Activated T-cell treated with anti-CD3 and anti-CD28 coated beads for 4 hours (primary cell): Measurements from ENCODE around the gene KAT6B.
"Not testable (repeated sequence)": the region's sequence is repeated elsewhere in the genome, so short reads cannot be mapped to it uniquely, and the experiment has no call there.

ENCODE experiments used
- DNase-seq: peaks from one replicate; pipeline ENCODE4 v3.0.0-alpha.2; 2020

KAT6B gene

DNA sequence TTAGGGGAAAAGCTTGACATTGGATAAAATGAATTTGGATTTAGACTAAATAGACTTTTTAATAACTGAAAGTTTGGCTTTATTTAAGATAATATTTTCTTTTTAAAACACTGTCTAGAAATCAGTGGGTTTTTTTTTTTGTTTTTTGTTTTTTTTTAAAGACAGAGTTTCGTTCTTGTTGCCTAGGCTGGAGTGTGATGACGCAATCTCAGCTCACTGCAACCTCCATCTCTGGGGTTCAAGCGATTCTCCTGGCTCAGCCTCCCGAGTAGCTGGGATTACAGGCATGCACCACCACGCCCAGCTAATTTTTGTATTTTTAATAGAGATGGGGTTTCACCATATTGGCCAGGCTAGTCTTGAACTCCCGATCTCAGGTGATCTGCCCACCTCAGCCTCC, 66.9 kb downstream of the KAT6B start:
- DNase-seq: not testable (repeated sequence)

DNA sequence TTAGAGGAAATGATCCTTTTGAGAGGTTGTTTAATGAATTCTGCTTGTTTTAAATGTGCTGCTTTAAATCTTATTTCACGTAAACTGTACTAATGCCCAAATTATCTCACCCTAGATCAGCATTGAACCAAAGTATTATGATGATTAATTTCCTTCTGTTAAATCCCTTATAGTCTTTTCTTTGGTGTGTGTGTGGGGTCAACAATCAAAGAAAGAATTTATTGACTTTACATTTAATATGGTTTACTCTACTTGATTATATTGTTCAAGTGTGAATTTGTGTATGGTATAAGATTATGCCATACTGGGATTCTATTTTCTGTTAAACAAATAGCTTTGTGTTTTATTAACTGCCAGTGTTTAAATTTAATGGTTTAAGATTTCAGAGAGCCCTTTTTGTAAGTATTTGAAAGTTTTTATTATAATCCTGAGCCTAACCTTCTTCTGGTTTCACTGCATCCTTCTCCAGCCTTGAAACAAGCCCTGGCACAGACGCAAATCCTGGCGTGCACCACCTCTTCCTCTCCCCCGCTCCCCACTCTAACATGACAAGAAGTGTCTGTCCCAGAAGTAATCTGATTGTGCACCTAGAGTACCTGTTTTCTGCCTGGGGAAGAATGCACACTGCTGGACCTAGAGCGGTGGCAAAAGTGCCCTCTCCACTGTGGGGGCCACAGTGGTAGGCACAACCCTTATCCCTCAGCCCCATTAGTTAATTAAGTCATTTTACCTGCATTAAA, 70.6 kb downstream of the KAT6B start:
- no peak for DNase-seq

DNA sequence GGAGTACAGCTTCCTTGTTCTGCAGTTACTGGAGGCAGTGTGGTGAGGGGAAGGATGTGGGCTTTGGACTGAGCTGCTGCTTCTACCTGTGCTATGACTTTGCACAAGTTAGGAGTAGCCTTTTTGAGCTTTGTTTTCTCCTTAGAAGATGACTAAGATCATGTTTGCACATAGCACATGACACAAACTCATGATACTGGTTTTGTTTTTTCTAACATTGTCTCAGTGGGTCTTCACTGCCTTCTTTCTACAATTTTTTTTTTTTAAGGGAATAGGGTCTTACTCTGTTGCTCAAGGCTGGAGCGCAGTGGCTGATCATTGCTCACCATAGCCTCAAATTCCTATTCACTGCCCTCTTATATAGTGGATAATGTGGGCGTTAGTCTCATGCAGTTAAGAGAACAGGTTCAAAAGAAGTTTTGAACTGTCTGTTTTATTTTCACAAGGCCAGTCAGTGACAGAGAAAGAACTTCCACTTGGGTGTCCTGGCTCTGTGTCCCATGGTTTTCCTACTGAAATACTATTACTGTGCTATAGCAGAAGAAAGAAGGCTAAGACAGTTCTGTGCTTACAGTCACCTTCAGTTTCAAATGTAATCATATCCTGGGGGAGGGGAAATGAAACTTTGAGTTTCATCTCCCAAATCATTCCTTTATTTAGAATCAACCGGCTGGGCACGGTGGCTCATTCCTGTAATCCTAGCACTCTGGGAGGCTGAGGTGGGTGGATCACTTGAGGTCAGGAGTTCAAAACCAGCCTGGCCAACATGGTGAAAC, 72.0 kb downstream of the KAT6B start:
- no peak for DNase-seq

DNA sequence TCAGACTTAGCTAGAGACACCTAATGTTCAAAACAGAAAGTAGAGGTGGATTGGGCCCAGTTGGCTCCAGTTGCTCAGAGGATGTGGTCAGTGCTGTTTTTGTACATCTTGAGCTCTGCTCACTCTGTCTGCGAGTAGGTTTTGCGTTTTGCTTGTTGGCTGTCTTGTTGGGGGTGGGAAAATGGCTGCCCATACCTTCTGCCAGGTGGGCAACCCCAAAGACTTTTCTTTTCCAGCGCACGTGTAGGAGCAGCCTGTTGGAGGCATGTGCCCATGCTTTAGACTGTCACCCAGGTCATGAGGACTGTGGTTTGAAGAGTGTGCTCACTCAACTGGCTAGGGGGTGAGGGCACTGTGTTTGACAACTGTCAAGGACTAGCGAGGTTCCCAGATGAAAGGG, 73.9 kb downstream of the KAT6B start:
- no peak for DNase-seq

GRCh38 chr10:74901301-74901700, 74.9 kb downstream of the KAT6B start:
- DNase-seq: no peak

DNA sequence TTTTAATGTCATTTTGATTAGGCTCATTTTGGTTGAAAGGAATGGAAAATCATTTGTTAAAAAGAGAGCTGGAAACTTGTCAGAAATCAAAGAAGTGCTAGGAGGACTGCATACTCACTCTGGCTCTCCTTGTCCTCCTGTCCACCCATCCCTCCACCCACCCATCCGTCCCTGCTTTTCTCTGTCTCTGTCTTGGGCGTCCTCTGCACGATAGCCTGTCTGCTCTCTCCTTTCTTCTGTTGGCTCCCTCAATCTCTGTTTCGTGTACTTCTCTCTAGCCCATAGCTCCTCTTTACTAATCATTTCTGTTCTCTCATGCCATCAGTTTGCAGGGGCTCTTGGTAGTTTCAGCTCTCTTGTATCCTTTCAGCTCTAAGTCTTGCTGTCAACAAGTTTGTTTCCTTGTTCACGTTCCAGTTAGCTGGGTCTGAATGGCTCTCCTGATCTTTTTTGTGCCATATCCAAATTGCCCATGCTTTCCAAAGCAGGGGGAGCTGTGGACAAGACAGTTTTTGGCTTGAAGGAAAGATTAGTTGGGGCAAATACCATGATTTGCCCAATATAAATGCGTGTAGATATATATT, 75.6 kb downstream of the KAT6B start:
- no peak for DNase-seq

DNA sequence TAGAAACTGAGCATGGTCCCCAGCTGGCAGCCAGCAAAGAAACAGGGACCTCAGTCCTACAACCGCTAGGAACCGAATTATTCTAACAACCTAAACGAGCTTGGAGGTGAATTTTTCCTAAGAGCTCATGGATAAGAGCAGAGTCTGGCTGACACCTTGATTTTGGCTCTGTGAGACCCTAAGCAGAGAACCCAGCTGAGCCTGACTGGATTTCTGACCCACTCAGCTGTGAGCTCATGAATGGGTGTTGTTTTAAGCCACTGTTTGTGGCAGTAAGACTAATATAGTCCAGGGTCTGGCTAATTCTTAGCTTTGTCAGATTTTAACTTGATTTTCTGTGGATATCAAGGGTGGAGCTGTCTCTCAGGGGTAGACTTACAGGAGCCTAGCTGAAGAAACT, 77.1 kb downstream of the KAT6B start:
- DNase-seq: no peak

DNA sequence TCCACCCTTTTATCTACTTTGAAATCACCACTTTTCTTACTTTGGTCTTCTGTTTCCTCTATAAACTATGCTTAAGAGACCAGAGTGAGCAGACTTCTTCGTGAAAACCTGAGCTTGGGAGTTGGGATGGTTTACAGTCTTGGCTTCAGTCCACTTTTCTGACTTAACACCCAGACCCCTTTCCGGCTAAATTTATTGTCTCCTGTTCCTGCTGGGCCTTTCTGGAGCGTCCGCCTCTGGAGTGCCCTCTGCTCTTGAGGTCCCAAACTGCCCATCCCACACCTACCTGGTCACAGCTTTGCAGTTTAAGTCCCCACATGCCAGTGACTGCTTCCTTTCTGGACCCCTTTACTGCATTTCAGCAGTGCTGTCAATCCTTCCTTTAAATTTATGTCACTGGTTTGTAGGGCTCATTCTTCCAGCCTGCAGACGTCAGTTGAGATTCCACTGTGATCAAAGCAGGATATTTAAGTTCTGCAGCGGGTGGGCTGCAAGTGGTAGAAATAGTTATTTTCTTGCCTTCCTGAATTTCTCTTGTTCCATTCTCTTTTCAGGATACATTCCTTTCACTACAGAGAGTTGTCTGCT, 80.3 kb downstream of the KAT6B start:
- DNase-seq: no peak

DNA sequence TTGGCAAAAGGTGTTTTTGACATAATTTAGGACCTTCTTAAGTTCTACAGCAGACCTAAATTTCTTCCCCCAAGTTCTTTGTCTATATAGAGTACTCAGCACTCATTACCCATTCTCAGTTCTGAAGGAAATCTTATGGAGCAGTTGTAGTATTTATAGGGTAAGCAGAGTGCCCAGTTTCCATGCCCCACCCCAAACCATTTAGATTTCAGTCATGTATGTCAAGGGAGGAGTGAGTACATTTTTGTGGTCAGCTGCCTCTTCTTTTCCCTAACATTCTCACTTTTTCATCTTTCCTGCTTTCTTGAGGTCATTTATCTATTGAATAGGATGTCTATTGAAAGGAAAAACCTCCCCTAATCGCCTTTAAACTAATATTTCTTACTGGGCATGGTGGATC, 83.3 kb downstream of the KAT6B start:
- no peak for DNase-seq

DNA sequence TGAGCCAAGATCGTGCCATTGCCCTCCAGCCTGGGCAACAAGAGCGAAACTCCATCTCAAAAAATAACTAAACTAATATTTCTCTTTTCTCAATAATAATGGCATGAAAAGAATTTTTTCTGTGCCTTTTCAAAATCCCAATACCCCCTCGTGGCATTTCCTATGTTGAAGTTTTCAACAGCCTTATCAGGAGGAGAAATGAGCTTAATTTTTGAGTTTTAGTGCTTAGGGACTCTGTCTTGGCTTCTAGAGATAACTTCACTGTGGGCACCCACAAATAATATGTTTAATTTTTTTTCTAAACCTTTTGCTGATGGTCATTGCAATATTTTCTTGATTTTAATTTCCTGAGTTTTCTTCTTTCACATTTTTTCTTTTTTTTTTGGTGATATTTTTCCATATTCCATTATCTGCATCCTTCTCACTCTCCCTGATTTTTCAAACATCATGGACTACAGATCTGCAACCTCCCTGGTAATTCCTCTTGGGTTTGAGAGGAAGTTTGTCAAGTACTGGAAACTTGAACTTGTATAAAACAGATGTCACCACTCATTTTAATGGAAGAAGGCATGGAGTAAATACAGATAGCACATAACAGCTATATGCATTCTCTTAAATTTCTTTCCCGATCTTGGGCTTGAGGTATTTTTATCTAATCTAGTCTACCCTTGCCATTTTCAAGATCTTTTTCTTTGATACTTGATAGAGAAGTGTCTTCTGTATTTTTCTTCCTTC, 84.0 kb downstream of the KAT6B start:
- DNase-seq: no peak

GRCh38 chr10:74910976-74911350, 84.6 kb downstream of the KAT6B start:
- DNase-seq: no peak

- no peak for DNase-seq
These were observed 85.8 kb downstream of the KAT6B start for GRCh38 chr10:74912182-74912581.

DNA sequence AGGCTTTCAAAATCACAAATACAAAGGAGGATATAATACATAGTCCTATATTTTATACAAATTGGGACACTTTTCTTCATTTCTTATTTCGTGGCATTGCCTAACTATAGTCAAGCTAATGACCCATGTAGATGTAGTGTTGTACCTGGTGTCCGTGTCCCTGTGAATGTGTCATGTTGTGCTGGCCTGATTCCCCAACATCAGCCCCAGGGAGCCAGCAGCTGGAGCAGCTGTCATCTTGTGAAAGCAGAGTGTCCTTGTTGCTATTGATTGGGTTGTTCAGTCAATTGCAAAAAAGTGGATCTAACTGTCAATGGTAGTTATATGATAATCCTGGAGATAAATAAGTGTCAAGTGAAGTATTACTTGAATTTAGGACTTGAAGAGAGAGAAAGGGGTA, 86.3 kb downstream of the KAT6B start:
- no peak for DNase-seq

DNA sequence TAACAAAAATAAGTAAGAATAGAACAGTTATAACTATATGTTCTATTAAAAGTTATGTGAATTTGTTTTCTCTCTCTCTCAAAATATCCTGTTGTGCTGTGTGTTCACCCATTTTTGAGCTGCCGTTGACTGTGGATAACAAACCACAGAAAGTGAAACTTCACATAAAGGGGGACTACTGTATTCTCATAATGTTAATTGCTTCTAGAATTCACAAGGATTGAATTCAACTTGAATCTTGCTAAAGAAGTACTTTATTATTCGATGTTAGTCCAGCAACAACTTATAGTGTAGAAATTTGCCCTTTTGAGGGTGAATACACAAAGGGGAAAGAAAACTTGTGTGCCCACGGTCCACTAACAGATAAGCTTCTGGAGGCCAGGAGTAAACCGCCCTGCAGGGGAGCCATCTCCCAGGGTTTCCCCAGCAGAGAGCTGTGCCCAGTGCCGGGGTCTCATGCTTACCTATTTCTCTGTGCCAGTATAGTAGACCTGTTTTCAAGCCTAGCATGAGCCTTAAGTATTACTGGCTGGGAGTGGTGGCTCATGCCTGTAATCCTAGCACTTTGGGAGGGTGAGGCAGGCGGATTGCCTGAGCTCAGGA, 87.1 kb downstream of the KAT6B start:
- DNase-seq: no peak

DNA sequence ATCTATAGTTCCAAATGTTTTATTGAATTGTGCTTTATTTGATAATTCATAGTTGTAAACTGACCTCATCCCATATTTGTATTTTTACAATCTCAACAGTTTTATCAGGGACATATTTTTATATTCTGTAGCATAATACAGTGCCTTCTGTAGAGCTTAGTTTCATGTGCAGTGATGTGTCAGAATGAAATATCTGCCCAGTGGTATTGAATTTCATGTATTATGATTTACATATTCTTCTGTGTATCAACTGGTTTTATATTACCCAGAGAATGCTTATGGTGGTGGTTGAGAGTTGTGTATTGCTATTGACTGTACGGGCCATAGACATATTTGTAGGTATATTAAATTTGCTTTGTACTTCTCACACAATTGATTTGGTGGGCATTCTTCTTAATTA, 89.9 kb downstream of the KAT6B start:
- DNase-seq: no peak

GRCh38 chr10:74917481-74918077, 91.2 kb downstream of the KAT6B start:
- no peak for DNase-seq

- no peak for DNase-seq
These were observed 93.3 kb downstream of the KAT6B start for GRCh38 chr10:74919671-74920070.

DNA sequence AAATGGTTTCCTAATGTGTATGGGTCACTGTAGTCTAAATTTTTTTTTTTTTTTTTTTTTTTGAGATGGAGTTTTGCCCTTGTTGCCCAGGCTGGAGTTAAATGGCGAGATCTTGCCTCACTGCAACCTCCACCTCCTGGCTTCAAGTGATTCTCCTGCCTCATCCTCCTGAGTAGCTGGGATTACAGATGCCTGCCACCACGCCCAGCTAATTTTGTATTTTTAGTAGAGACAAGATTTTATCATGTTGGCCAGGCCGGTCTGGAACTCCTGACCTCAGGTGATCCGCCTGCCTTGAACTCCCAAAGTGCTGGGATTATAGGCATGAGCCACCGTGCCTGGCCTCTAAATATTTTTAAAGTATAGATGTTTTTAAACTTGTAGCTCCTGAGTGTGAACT, 94.7 kb downstream of the KAT6B start:
- DNase-seq: not testable (repeated sequence)

DNA sequence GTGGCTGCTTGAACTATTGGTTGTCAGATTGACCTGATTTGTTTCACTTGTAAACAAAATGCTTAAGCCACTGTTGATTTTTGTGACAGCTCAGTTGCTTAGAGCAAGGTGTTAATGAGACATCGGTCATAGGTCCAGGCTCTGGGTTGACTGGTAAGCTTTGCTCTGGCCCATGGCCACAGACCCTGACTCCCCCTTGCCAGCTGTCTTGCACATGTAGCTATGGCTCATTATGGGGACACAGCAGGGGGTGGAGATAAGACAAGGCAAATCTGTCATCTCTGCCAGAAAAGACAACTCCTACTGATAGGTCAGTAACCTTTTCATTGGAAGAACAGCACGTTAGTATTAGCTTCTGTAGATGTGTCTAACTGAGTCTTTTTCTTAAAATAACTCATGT, 95.3 kb downstream of the KAT6B start:
- no peak for DNase-seq

DNA sequence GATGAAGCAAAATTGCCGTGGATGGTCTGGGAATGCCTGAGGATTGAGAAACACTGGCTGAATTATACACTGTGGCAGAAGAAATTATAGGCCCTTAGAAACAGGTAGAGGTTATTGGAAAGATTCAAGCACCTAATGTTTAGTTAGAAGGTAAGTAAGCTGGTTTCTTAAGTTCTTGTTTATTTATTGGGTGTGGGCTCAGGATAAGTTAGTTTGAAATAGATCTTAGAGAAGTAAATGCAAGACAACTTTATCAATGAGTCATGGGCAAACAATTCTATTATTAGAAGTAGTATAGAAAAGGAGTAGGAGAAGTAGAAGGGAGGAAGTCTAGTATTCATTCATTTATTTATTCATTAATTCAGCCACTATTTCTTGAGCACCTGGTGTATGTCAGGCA, 96.5 kb downstream of the KAT6B start:
- DNase-seq: no peak

DNA sequence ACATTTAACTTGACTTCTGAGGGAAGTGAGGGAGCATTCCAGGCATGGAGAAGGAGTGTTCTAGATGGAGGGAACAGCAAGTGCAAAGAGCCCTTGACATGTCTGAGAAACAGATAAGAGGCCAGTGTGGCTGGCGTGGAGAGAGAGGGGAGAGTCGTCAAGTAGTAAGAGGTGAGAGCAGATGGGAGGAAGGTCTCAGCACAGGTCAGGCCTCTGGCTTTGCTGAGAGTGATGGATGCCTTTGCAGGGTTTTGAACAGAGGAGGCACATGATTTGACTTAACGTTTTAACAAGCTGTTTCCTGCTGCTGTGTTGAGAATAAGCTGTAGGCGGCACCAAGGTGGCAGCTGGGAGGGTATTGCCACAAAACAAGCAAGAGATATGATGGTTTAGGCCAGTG, 97.2 kb downstream of the KAT6B start:
- no peak for DNase-seq

- DNase-seq: no peak
These were observed 98.0 kb downstream of the KAT6B start for GRCh38 chr10:74924251-74924963.
